Mucosa of stomach (tissue), 1 donor: ENCODE data around the gene ASB7.

Experiments used
- H3K27me3 ChIP-seq: one replicate; pipeline ENCODE4 v1.7.0; 2013; ENCODE audit warnings: mild to moderate bottlenecking, low read length; ENCODE audit not compliant: control insufficient read depth, insufficient read depth
- H3K36me3 ChIP-seq: one replicate; pipeline ENCODE4 v1.7.0; 2013; ENCODE audit warnings: low read length; ENCODE audit not compliant: control insufficient read depth, insufficient read depth
- H3K4me1 ChIP-seq: one replicate; pipeline ENCODE4 v1.7.0; 2013; ENCODE audit warnings: mild to moderate bottlenecking, low read length; ENCODE audit not compliant: control insufficient read depth, insufficient read depth
- H3K4me3 ChIP-seq: one replicate; pipeline ENCODE4 v1.7.0; 2013; ENCODE audit warnings: low read length
- H3K9ac ChIP-seq: one replicate; pipeline ENCODE4 v1.7.0; 2013; ENCODE audit warnings: mild to moderate bottlenecking, low read length, moderate library complexity
- H3K9me3 ChIP-seq: one replicate; pipeline ENCODE4 v1.7.0; 2013; ENCODE audit warnings: mild to moderate bottlenecking, low read length, moderate library complexity; ENCODE audit not compliant: control insufficient read depth
- donor health status: Pancreatic carcinoma.

Gene ASB7

DNA sequence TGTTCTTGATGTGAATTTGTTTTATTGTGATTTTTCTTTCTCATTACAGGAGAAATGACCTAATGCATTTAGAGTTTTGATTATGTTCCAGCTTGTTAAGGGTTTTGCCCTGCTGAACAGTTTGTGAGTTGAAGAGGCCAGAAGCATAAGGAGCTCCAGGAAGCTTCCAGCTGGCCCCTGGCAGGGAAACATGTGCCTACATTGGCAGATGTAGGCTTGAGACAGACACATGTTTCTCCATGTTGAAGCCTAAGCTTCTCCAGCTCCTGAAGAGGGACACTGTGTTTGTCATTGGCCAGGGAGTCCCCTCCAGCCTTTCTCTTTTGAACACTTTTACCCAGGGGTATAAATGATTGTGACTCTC is 88.4 kb downstream of the ASB7 start:
- H3K4me1 ChIP-seq: no peaks in the 10 kb centered on the region
- H3K9me3 ChIP-seq: no peaks in the 10 kb centered on the region
- no peak overlapping the region for H3K4me3 ChIP-seq
- no peak overlapping the region for H3K9ac ChIP-seq
- no peaks in the 10 kb centered on the region for H3K27me3 ChIP-seq
- H3K36me3 ChIP-seq: no peaks in the 10 kb centered on the region

DNA sequence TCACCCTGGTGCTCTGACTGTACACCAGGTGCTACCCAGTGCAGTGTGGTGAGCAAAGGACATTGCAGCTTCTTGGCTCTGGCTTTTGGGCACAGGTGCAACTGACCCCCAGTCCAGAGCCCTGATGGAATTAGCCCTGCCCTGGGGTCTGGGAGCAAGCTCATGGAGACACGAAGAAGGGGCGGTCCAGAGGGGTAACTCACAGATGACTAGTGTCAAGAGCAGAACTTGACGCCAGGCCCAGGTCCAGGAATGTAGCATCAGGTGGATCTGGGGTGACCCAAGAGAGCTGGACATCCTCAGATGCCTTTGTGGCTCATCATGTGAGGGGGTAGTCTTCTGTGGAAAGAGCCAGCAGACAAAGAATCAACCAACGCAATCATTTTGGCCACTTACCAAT is 88.9 kb downstream of the ASB7 start:
- H3K36me3 ChIP-seq: no peaks in the 10 kb centered on the region
- H3K9me3 ChIP-seq: no peaks in the 10 kb centered on the region
- no peaks in the 10 kb centered on the region for H3K27me3 ChIP-seq
- no peaks in the 10 kb centered on the region for H3K4me1 ChIP-seq
- H3K9ac ChIP-seq: no peak overlapping the region
- H3K4me3 ChIP-seq: no peak overlapping the region

DNA sequence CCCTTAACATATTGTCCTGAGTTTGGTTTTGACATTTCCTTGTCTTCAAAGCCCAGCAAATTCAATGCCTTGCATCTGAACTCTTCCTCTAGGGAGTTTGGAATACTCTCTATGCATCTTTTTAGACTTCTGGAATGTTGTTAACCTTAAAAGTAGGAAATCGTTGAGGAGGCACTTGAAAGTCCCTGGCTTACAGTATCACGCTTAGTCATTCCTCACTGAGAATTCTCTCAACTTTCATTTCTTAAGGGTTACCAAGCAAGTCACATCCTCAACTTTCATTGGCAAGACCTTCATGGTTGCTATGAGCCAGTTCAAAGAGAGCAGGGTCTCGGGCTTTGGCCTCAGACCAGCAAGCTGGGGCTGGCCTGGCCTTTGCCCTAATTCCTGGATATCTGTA is 89.9 kb downstream of the ASB7 start:
- Histone ChIP-seq H3K36me3 (no peaks in the 10 kb centered on the region), H3K9ac (no peak overlapping the region), H3K27me3 (no peaks in the 10 kb centered on the region), H3K9me3 (no peaks in the 10 kb centered on the region), H3K4me3 (no peak overlapping the region), H3K4me1 (no peaks in the 10 kb centered on the region)

DNA sequence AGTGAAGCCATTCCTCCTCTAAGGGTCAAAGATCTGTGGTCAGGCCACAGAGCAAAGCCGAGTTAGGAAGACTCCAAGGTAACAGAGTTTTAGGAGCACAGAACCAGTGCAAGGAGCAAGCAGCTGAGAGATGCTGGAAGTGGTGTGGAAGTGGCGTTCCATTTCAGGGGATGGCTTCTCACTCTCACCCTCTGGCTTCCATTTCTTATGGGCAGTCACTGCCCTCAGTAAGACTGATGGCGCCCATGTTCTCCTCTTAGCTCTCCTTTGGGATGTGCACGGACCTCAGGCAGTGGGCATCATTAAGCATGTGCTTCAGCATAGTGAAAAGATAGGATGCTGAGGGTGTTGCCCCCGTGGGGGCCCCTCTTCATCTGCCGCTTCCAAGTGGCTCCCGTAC is 90.3 kb downstream of the ASB7 start:
- H3K4me3 ChIP-seq: no peak overlapping the region
- no peak overlapping the region for H3K9ac ChIP-seq
- no peaks in the 10 kb centered on the region for H3K27me3 ChIP-seq
- H3K4me1 ChIP-seq: no peaks in the 10 kb centered on the region
- H3K9me3 ChIP-seq: no peaks in the 10 kb centered on the region
- H3K36me3 ChIP-seq: no peaks in the 10 kb centered on the region

DNA sequence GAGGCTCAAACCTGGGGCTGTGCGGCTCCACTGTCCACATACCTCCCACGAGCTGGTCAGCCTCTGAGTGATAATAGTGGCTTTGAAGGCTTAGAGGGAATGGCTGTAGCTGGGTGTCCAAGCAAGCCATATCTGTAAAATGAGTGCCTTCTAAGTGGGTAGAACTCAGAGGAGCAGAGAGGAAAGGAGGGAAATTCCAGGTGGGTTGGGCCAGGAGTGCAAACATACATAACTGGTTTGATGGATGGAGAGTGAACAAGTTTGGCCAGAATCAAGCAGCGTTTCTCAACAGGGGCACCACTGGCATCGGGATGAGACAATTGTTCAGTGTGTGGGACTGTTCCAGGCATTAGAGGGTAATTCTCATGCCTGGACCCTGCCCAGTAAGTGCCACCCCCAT is 91.1 kb downstream of the ASB7 start:
- H3K9me3 ChIP-seq: no peaks in the 10 kb centered on the region
- no peaks in the 10 kb centered on the region for H3K4me1 ChIP-seq
- no peaks in the 10 kb centered on the region for H3K27me3 ChIP-seq
- H3K4me3 ChIP-seq: no peak overlapping the region
- no peak overlapping the region for H3K9ac ChIP-seq
- no peaks in the 10 kb centered on the region for H3K36me3 ChIP-seq

DNA sequence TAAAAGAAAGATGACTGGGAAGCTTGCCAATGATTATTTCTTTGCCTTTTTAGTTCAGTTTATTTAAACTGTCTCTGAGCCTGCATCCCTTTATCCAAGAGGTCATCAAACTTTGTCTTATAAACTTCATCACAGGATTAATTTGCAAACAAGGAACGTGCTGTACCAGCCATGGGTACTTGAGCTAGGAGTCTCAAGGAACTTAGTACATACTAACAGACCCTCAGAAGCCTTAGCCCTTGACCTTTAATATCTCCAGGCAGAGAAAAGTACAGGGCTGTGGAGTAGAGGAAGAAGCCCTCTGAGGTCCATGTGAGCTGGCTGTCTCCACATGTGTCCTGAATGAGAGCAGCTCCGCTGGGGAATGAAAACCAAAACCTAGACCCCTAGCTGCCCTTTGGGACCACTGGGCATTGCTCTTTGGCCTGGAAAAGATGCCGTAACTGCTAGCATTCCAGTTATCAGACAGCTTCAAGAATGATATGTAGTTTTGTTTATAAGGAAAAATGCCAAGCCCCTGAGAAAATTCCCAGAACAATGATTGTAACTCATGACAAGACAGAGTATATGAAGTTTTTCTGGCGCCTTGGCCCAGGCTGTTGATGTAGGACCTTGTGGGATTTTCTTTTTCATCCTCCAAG is 92.1 kb downstream of the ASB7 start:
- H3K4me3 ChIP-seq: no peak overlapping the region
- no peaks in the 10 kb centered on the region for H3K9me3 ChIP-seq
- no peak overlapping the region for H3K9ac ChIP-seq
- no peaks in the 10 kb centered on the region for H3K27me3 ChIP-seq
- no peaks in the 10 kb centered on the region for H3K36me3 ChIP-seq
- H3K4me1 ChIP-seq: no peaks in the 10 kb centered on the region

DNA sequence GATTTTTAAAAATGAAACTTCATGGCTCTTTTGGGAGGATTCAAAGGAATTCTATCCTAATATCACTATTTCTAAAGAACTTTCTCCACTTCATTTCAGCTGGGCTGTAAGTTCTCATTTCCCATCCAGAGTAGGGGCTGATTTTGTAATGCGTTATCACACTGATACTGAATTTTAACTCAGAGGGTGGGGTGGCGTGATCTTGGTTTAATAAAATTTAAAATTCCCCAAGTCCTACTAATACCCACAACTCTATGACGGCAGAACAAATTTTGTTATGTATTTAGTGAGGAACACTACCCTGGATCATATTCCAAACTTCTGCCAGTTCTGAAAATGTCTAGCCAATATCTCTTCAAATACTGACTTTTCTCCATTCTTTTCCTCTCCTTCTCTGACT is 92.7 kb downstream of the ASB7 start:
- Histone ChIP-seq H3K27me3 (no peaks in the 10 kb centered on the region), H3K4me3 (no peak overlapping the region), H3K36me3 (no peaks in the 10 kb centered on the region), H3K9me3 (no peaks in the 10 kb centered on the region), H3K4me1 (no peaks in the 10 kb centered on the region), H3K9ac (no peak overlapping the region)

DNA sequence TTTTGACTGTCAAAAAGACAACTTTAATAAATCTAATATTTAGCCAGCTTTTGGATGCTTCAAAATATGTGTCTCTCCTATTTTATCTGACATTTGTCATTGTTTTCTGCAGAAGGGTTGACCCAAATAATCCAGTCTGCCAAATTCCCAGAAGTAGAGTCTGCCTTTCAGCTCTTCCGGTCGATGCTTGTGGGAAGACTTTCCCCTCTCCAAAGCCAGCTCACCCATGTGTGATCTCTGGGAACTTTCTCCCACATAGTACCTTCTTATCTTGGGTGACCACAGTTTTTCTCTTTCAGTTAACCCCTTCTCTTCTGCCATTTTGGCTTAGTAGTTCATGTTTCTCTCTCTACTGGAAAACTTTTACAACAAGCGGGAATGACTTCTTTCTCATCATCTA is 94.1 kb downstream of the ASB7 start:
- Histone ChIP-seq H3K9ac (no peak overlapping the region), H3K4me3 (no peak overlapping the region), H3K4me1 (no peaks in the 10 kb centered on the region), H3K36me3 (no peaks in the 10 kb centered on the region), H3K27me3 (no peaks in the 10 kb centered on the region), H3K9me3 (no peaks in the 10 kb centered on the region)
